HG03558 (cell line): ENCODE measurements around the gene DBH.

Experiments
- ATAC-seq: cut with Tn5 transposase; IDR thresholded peaks from one replicate; pipeline ENCODE4 v1.9.1; 2021; ENCODE audit warnings: moderate number of reproducible peaks; ENCODE audit not compliant: unreplicated experiment; ENCODE audit errors: extremely low read depth

Gene DBH

DNA sequence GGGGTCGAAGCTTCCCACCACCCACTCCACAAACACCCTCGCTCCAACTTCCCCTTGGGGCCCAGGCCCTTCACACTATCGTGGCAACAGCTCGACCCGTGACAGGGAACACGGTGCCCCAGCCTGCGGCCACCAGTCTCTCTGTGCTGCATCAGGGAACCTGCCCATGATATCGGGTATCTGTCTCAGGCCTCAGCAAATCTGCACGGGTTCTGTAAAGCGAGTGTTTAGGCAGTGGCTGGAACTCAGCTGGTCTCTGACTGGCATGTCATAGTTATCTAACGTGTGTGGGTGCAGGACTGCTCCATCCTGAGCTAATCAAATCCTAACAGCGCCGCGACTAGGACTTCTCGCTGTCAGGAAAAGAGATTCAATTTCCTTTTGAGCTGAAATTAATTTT, 42.9 kb downstream of the DBH start:
- ATAC-seq: no peak

DNA sequence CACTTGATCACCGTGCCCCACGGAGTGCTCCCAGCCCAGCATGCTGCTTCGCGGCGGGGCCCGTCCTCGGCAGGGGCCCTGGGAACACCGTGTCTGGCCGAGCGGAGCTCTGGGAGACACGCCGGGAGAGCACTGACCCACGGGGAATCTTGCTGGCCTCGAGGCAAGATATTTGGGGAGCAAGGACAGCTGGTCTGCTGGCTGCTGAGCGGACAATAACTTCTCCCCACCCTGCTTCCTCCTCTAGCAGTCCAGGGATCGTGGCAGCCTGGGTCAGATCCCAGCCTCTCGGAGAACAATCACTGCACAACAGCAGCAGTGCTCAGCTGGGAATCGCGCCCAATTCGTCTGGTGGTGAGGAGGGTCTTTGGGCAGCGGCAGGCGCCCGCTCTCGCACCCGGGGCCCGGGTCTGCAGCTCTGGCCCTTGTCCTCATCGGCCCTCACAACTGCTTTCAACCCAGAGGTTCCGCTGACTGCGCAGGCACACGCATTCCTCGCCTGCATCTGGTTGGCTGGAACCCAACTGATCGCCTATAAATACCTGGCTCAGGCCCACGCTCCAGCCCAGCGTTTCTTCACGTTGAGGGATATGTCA, 43.4 kb downstream of the DBH start:
- ATAC-seq: no peak

DNA sequence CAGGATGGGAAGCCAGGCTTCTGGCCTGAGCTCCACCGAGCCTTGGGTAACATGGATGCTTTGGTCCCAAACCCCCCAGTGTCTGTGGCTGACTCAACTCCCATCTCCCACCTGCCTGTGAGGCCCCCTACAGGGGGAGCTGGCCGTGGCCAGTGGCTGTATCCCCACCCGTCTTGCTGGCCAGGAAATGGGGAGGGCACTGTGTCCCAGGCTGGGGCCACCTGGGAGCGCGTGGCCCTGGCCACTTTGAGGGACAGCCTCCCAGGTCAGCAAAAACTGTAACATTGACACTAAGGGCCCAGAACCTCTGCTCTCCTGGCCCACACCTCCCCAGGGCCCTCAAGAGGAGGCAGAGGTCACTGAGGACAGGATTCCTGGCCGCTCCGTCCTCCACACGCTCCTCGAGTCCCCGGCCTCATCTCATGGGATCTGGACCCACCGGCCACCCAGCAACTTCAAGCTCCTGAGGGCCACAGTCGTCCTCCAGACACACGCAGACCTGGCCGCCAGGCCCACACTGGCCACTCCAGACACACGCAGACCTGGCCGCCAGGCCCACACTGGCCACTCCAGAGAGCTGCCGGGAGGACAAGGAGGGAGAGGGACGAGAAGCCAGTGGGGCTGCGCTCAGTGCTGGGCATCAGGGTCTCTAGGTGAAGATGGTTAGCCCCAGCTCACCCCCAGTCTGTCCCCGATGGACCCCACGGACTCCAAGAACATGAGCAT, 44.2 kb downstream of the DBH start:
- no peak for ATAC-seq

DNA sequence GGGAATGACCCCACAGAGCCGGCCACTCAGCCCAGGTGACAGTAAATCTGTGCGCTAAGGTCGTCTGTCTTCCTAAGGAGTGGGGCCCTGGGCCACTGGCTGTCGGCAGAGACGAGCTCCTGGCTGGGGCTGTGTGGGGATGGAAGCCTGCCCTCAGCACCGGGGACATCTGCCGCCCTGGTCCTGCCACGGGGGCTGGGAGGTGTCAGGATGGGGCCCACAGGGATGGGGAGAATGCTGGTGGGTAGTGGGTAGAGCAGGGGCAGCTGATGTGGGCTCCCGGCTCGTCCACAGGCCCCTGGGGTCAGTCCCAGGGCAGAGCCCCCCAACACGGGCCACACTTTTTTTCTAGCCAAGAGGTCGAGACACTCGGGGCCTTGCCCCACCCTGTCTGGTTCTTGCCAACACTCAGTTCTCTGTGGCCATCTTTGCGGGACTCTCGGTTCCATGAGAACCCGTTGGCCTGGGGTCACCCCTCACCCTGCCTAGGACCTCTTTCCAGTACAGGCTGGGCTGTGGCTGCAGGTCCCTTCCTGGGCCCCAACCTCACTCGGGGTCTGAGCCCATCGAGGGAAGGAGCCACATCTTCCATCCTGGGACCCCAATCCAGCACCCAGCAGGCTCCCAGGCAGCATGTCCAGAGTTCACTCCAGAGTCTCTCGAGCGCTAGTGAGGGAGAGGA, 45.0 kb downstream of the DBH start:
- ATAC-seq: no peak

DNA sequence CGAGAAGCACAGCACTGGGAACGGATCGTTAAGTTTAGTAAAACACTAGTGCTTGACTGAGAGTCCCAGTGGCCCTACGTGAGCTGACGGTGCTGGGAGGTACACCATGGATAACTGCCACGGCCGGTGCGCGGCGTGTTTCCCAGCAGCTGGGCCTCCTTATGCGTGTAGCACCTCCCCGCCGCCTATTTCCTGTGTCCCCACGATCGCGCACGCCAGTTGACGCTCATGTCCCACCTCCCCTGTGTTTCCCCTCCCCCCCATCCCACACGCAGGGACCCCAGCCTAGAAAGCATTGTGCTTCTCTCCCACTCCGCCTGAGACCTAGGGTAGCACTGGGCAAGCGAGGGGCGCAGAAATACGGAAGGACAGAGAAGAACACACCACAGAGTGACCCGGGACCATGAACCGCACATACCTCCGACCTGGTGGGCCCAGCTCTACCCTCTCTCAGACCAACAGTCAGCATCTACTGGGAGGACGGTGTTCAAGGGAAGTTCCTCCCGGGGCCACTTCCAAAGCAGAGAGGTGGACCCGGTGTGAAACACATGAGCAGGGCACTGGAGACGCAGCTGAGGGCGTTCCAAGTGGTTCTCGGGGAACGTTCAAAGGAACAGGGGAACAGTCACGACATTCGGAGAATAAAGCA, 45.6 kb downstream of the DBH start:
- no peak for ATAC-seq

DNA sequence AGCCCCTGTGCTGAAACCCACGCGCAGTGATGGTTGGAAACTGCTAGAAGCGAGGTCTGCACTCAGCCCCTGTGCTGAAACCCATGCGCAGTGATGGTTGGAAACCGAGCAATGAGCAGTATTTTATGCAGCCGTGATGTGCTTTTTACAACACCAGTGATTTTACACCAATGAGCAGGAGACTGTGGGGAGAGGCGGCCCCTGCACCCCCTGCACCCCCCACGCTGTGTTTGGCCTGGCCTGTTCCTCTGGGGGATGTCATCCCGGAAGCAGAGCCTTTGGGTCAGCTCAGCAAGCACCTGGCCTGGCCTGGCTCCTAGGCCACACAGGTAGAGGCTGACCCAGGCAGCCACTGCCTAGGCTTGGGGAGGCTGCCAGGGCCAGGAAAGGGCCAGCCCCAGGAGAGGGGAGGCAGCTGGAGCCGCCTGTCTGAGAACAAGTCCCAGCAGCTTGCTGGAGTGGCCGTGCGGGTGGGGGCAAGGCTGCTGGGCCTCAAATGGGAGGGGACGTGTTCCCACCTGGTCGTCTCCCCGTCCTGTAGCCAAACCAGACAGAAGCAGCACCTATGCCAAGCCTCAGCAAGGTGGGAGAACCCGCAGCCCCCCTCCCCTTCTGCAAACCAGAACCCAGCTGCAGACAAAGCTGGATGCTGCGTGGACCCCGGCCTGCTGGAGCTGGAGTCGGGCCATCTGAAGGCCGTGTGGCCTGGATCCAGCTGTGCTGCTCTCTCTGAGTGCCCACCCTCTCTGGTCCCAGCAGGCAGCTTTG, 46.8 kb downstream of the DBH start:
- no peak for ATAC-seq

DNA sequence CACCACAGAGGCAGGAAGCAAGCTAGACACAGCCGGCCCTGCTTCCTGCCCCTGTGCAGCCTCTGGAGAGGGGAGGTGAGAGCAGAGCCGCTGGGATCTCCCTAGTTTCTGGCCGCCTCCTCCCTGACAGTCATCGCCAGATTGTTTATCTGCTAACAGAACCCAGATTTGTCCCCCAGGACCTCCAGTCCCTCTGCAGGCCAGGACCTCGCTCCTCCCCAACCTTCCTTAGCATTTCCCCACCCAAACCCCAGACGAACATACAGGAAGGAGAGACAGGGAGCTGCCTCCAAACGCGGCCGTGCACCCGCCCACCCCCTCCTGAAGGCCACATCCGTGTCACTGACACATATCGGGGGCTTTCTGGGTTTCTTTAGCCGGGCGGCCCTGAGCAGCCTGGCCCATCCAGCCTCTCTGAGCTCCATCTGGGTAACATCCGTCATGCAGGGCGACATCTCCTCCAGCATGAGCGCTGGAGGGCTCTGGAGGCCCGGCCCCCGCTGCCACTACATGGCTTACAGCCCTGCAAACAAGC, 47.5 kb downstream of the DBH start:
- no peak for ATAC-seq

DNA sequence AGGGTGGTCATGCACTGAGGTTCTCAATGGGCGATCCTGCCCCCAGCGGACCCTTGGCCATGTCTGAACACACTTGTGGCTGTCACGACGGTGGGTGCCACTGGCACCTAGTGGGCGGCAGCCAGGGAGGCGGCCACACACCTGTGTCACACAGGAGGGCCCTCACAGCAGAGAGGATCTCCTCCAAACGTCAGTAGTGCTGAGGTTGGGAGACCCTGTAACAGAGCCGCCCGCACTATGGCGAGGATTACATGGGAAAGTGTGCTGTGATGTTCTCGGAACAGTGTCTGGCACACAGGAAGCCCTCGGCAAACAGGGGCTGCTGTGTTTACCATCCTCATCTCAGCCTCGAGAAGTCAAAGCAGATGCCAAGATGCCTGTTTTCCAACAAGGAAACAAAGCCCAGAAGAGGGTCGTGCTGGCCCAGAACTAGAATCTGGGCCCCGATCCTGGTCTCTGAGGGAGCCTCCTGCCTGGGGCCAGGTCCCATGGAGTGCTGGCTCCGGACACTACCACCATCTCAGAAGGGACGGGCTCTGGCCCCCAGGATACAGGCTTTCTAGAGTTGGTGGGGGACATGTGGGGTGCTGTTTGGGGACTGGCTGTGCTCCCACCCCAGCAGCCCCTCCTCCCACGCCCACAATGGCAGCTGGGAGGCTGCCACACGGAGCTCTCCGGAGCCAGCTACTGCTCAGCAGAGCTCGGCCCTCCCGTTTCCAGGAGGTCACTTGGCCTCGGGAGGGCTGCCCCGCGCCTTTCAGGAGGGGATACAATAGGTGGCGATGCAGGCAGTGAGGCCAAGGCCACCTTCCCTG, 48.2 kb downstream of the DBH start:
- no peak for ATAC-seq

DNA sequence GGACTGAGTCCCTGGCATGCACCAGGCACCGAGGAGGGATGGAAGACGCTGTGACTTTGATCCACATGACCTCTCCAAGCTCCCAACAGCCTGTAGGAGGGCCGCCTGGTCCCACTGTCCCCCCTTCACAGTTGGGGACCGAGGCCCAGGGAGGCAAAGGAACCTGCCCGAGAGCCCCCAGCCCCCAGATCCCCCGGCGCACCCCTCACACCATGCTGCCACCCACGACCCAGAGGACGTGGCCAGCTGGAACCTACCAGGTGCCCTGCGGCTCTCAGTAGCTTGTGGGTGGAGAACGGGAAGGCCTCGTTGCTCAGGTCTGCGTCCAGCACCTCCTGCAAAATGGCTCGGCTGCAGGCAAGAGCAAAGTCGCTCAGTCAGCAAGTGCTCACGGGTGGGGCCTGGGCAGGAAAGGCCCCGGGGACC, 48.8 kb downstream of the DBH start:
- ATAC-seq: no peak

DNA sequence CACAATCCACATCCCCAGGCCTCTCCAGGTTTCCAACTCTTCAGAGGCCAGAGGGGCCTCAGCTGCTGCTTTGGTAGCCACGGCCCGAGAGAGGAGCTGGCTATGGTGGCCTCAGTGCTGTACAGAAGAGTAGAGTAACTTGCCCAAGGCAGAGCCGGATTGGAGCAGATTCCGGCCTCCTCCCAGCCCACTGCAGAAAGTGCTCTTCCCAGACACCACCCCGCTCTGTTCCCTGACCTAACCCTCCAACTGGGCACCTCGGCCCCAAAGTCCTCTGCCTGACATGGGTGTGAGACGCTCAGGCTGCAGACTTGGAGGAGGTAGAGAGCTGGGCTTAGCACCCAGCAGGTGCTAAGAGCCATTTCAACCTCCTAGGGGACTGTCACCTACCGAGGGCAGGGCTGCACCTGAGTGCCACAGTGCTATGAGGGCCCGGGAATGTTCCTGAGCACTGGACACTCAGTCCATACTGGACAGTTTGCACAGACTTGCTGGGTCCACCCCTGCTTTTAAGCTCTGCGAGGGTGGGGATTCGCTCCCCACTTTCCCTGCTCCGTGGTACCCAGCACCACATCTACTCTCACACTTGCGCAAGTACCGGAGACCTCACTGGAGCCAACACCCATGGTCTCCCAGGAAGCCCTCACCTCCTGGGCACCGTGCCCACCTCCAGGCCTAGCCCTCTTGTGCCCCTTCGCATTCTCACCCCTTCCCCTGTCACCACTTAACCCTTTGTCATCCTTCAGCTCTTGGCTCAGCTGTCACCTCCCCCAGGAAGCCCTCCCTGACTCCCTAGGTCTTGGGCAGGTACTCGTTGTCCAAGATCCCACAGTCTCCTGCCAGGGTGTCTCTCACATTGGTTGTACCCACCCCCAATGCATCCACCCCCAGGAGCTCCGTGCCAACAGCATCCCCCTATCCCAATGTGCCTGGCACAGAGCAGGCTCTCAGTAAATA, 49.8 kb downstream of the DBH start:
- no peak for ATAC-seq

DNA sequence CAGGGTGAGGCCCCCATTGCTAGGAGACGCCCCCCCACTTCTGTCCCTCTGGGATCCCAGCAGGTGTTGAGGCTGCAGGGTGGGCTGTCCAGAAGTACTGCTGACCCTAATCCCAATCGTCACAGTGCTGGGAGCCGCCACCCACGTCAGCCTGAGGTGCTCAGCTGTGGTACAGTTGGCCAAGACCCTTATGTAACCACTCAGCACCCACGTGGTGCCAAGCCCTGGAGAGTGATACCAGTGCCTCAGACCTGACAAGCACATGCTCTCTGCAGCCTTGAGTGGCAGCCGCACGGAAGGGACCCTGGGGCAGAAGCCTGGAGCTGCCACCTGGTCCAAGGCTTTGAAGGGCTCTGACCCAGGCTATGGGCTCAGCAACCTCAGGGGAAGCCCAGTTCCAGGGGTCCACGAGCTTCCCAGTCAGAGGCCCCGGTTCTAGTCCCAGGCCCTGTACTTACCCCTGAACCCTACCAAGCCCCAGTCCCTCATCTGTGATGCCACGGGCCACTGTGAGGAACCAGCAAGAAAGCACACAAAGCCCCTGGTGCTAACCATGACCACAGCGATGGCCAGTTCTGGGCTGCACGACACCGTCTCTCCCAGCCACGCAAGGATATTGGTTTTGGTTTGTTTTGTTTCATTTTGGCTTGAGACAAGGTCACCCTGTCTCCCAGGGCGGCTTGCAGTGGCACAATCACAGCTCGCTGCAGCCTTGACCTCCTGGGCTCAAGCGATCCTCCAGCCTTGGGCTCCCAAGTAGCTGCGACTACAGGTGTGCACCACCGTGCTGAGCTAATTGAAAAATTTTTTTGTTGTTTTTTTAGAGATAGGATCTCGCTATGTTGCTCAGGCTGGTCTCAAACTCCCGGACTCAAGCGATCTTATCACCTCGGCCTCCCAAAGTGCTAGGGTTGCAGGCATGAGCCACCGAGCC, 50.7 kb downstream of the DBH start:
- ATAC-seq: no peak

DNA sequence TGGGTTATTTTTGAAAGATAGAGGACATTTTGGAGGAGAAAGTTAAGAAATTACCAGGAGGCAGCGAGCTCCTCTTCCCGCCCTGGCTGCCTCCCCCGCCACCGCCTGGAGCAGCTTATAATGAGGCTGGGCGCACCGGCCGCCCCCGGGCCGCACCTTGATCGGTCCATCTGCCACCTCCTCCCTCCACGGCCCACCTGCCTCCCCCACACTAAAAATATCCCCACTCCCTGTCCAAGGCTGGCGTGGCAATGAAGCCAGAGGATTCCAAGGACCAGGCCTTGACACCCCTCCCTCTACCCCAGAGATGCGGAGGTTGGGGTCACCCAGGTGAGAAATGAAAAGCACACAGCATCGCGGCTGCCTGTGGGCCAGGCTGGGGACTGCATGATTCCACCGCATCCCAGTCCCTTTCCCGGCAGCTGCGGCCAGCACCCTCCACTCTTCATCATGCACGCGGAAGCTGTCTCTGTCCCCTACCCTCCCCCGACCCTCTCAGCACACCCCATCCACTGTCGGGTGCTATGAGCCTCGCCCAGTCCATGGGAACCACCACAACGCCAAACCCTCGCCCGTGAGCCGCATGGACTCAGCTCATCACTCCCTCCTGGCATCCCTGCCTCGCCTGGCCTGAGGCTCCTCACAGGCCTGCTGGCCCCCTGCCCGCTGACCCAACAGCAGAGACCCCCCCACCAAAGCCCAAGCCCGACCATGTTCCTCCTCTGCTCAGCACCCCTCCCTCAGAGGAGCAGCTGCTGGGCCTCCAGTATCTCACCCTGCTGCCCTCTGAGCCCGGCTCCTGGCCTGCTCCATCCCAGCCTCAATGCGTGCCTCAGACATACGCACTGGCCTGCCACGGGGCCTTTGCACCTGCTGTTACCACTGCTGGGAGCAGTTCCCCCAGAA, 51.9 kb downstream of the DBH start:
- ATAC-seq: no peak

DNA sequence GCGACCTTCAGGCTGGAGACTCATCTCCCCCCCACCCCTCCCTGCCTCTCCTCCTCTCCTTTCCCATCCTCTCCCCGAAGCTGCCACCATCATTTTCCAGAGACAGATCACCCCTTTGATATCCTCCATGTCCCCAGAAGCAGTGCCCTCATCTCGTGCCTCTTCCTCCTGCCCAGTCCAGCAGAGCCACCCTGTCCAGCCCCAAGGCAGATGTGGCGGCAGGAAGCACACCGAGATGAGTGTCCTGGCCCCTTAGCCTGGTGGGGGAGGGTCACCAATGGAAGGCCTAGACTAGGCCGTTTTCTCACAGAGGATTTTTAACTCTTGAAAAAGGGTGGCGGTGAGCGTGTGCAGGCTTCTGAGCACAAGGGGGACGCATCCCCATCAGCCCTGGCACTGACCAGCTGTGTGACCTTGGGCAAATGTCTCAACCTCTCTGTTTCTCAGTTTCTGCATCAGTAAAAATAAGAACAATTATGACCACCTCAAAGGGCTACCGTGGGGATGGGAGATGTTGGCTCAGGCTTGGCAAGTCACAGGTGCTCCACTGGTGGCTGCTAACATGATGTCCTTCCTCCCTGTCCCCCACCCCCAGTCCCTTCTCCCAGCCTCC, 53.1 kb downstream of the DBH start:
- no peak for ATAC-seq

DNA sequence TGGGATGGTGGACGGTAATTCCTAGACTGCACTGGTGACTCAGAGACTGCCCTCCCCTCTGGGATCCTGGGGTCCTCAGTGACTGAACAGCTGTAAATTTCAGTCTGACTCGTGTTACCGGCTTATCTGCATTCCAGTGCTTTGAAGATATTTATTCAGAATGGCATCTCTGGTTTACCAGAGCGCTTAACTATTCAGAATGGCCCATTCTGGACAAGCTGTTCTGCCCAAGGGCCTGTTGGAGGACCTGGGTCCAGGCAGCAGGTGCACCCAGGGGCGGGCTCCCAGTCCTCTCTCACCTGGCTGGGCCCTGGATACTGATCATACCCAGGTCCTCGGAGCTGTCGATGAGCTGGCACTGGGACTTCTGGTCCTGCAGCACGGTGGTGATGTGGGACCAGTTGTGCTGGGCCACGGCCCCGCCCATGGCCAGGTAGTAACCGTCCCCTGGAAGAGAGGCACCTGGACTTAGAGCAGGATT, 54.0 kb downstream of the DBH start:
- ATAC-seq: no peak

DNA sequence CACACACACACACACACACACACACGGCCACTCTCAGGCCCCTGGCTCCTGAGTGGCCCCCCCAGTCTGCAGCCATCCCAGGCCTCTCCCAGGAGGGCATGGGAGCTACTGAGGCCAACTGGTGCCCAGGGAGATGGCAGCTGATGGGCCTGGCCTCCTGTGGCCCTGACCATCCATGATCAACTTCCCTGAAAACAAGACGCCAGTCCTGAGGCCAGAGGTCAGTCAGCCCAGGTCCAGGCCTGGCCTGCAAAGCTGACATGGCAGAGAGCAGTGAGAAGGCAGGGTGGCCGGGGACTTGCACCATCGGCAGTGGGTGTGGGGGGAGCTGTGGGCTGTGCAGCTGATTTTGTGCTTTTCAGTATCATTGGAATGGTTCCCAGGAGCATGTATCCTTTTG, 55.0 kb downstream of the DBH start:
- no peak for ATAC-seq
